ENCODE measurements around the gene SLC9A5. TPM values are rescaled to one million over a fixed set of nuclear protein-coding genes. Genes with fewer than 3 reads are reported as not detected.

SLC9A5 gene
- total RNA-seq, 1 experiment from 2014 or later = 5.6 TPM

DNA sequence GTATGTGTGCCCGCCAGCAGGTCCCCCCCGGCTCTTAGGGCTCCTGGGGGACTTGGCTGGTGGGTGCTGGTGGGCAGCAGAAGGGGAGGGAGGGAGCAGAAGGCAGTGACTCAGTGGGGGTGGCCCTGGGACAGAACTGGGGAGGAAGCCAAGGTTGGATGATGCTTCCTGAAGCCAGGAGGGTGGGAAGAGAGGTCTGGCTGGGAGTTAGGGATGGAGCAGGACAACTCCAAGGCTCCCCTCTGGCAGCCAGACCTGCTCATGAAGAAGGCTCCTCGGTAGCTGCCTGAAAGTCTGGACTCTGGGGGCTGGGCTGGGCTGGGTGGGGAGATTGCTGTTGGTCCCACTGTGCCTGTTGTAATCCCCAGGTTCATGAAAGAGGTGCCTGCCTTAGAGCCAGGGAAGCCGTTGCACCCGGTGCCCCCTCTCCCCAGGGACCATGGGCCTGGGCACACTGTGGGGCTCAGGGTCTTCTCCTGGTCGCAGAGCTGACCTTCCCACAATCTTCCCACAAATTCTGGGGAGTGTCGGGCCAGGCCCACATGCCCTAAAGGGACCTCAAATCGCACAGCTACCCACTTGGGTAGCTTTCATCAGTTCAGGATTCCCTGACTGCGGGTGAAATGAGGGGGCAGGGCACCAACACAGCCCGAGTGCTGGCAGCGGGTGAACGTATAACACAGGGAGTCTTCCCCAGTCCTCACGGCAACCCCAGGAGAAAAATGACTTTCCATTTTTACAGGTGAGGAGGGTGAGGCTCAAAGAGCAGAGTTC lies 29.4 kb downstream of the SLC9A5 start:
- Histone ChIP-seq H3K4me3 (replicated peaks in 1 of 2; ENCODE audit: low read depth in 1 of 2, low read length in 2 of 2) (peak overlapping the region; percentile 86 to 87), H2AFZ (ENCODE audit: low read depth, low read length, poor library complexity, severe bottlenecking) (no peak overlapping the region), H3K4me2 (ENCODE audit: low read length) (peak overlapping the region; percentile 96), H3K9me3 (ENCODE audit: control insufficient read depth in 1 of 2, insufficient read depth in 1 of 2, low read depth in 1 of 2, low read length in 2 of 2) (no peaks in the 10 kb centered on the region), H3K27ac (ENCODE audit: low read depth, low read length) (peak overlapping the region; percentile 91), H3K36me3 (ENCODE audit: control insufficient read depth in 1 of 2, insufficient read depth in 2 of 2, low read length in 2 of 2) (peaks cover 6 to 19% of the 10 kb centered on the region in 2 experiments; a peak in 2 of 4 replicates), H3K9ac (ENCODE audit: low read length) (peak overlapping the region; percentile 88), H4K20me1 (ENCODE audit: insufficient read depth) (no peaks in the 10 kb centered on the region), H3K9me2 (ENCODE audit: insufficient read depth) (no peaks in the 10 kb centered on the region), H3K79me2 (ENCODE audit: insufficient read depth, low read length) (peaks cover 31% of the 10 kb centered on the region), H3K27me3 (ENCODE audit: insufficient read depth, low read length) (no peaks in the 10 kb centered on the region), H3K4me1 (ENCODE audit: control insufficient read depth in 1 of 2, insufficient read depth in 2 of 2, low read length in 2 of 2) (peaks cover 28 to 39% of the 10 kb centered on the region in 2 experiments)
- ATAC-seq (peak; percentile 35), DNase-seq (ENCODE audit: low read depth, low spot score) (no peak)
- ChIA-PET RAD21 (ENCODE audit: low non-redundant PET in 1 of 2, low total read pairs in 2 of 2, uncharacterized antibody in 2 of 2, unreplicated experiment in 2 of 2) (interaction anchor here (1.0 to 1.5 kb wide), 4 partner anchors 18 to 32 kb away, joined by 3 to 4 read pairs (median 4); partner anchors contain the start of gene FHOD1 (in 1 of the 2)), POLR2A (interaction anchor here (0.6 to 2.7 kb wide), 4 partner anchors 9 to 109 kb away, joined by 3 to 8 read pairs (median 8); no protein-coding TSS in a partner anchor), CTCF (interaction anchor here (0.7 to 3.2 kb wide), 8 partner anchors 8 to 925 kb away, joined by 3 to 22 read pairs (median 3); partner anchors contain the start of gene FHOD1)
- no TSS peak for BruUV-seq (replicated peaks)
- intact Hi-C loops (cut with micrococcal nuclease) = loop anchor here (2.0 to 5.0 kb wide), 2 partner anchors 31 to 59 kb away; partner anchors contain the start of gene FHOD1
- no peak for TF ChIP-seq SP1 (IDR thresholded peaks at IDR 0.05; ENCODE audit: low read depth)
- TF ChIP-seq POLR2AphosphoS5 (IDR thresholded peaks at IDR 0.05; ENCODE audit: low read depth, low read length) = peak; percentile 39; the same call in 1 of the 2 replicates

DNA sequence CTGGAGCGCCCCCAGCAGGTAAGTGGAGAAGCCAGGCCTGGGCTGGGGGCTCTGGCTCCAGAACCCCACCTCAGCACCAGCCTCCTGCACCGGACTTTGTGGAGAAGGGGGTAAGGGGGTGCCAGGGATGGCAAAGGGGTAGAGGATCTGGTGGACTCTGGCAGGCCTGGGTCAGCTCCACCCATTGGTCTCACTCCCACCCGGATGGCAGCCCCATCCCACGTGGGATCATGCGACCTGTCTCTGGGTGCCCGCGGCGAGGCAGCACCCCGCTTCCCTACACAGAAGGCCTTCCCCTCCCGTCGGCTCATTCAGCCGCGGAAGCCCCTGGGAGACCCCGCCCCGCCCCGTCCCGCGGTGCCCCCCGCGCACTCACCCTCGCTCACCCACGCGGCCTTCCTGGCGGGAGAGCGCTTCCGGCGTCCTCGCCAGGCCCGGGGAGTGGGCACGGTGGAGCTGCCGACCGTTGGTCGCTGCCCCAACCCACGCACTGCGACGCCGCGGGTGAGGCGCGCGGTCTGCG lies 30.1 kb downstream of the SLC9A5 start:
- Histone ChIP-seq H3K4me1 (ENCODE audit: control insufficient read depth in 1 of 2, insufficient read depth in 2 of 2, low read length in 2 of 2) (peaks cover 28 to 39% of the 10 kb centered on the region in 2 experiments), H3K36me3 (ENCODE audit: control insufficient read depth in 1 of 2, insufficient read depth in 2 of 2, low read length in 2 of 2) (peaks cover 6 to 19% of the 10 kb centered on the region in 2 experiments; a peak in 2 of 4 replicates), H4K20me1 (ENCODE audit: insufficient read depth) (no peaks in the 10 kb centered on the region), H3K9me2 (ENCODE audit: insufficient read depth) (no peaks in the 10 kb centered on the region), H3K27ac (ENCODE audit: low read depth, low read length) (peak overlapping the region; percentile 91), H3K27me3 (ENCODE audit: insufficient read depth, low read length) (no peaks in the 10 kb centered on the region), H2AFZ (ENCODE audit: low read depth, low read length, poor library complexity, severe bottlenecking) (no peak overlapping the region), H3K9ac (ENCODE audit: low read length) (peak overlapping the region; percentile 88), H3K9me3 (ENCODE audit: control insufficient read depth in 1 of 2, insufficient read depth in 1 of 2, low read depth in 1 of 2, low read length in 2 of 2) (no peaks in the 10 kb centered on the region), H3K4me3 (replicated peaks in 1 of 2; ENCODE audit: low read depth in 1 of 2, low read length in 2 of 2) (peak overlapping the region; percentile 86 to 87), H3K79me2 (ENCODE audit: insufficient read depth, low read length) (peaks cover 31% of the 10 kb centered on the region), H3K4me2 (ENCODE audit: low read length) (peak overlapping the region; percentile 96)
- ChIA-PET CTCF (interaction anchor here (0.8 to 3.2 kb wide), 7 partner anchors 9 to 261 kb away, joined by 3 to 22 read pairs (median 3); partner anchors contain the start of gene FHOD1), RAD21 (ENCODE audit: low non-redundant PET in 1 of 2, low total read pairs in 2 of 2, uncharacterized antibody in 2 of 2, unreplicated experiment in 2 of 2) (interaction anchor here (1.3 to 1.5 kb wide), 2 partner anchors 18 to 32 kb away, joined by 3 to 4 read pairs; no protein-coding TSS in a partner anchor), POLR2A (interaction anchor here (0.6 to 2.7 kb wide), 2 partner anchors 10 to 108 kb away, joined by 8 read pairs; no protein-coding TSS in a partner anchor)
- BruUV-seq (replicated peaks) = no TSS peak
- ATAC-seq (peak; percentile 51), DNase-seq (ENCODE audit: low read depth, low spot score) (no peak)
- TF ChIP-seq, protein P1, sequence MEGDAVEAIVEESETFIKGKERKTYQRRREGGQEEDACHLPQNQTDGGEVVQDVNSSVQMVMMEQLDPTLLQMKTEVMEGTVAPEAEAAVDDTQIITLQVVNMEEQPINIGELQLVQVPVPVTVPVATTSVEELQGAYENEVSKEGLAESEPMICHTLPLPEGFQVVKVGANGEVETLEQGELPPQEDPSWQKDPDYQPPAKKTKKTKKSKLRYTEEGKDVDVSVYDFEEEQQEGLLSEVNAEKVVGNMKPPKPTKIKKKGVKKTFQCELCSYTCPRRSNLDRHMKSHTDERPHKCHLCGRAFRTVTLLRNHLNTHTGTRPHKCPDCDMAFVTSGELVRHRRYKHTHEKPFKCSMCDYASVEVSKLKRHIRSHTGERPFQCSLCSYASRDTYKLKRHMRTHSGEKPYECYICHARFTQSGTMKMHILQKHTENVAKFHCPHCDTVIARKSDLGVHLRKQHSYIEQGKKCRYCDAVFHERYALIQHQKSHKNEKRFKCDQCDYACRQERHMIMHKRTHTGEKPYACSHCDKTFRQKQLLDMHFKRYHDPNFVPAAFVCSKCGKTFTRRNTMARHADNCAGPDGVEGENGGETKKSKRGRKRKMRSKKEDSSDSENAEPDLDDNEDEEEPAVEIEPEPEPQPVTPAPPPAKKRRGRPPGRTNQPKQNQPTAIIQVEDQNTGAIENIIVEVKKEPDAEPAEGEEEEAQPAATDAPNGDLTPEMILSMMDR (IDR thresholded peaks at IDR 0.05 in 2 of 3, conservative IDR thresholded peaks at IDR 0.05 in 1 of 3; ENCODE audit: borderline replicate concordance in 1 of 3, insufficient read depth in 1 of 3, low read depth in 2 of 3, low read length in 2 of 3) = peak in 2 of 3 experiments; percentile 66 to 76; a peak in 4 of 6 replicates
- no peak for TF ChIP-seq SRF (IDR thresholded peaks at IDR 0.05; ENCODE audit: low read depth)
- intact Hi-C loops (cut with micrococcal nuclease) = loop anchor here (5.0 kb wide), 1 partner anchor 58 kb away; no protein-coding TSS in a partner anchor

Measured in HCT116 (cell line).